GM18519 (cell line): ENCODE data around the gene RIMS3.
"Not testable (repeated sequence)": the region's sequence is repeated elsewhere in the genome, so short reads cannot be mapped to it uniquely, and the experiment has no call there.

ENCODE experiments used
- ATAC-seq: cut with Tn5 transposase; IDR thresholded peaks from one replicate; pipeline ENCODE4 v1.9.1; 2021; ENCODE audit warnings: mild to moderate bottlenecking, moderate library complexity; ENCODE audit not compliant: unreplicated experiment, low FRiP score

RIMS3 gene

DNA sequence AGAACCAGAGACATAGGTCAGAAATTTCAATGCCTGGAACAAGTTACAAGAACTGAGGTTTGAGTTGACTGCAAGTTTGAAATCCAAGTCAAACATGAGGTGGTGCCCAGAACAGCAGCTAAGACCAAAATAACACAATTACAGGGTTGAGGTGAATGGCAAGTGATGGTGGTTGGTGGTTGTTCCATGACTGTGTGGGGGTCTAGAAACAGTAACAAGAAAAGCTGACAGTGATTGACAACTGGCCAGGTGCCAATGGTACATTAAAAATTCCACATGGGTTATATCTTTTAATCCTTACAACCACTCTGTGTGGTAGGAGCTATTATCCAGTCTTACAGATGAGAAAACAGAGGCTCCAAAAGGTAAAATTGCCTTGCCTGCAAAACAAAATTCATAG is 32.0 kb downstream of the RIMS3 start:
- ATAC-seq, result no peak

DNA sequence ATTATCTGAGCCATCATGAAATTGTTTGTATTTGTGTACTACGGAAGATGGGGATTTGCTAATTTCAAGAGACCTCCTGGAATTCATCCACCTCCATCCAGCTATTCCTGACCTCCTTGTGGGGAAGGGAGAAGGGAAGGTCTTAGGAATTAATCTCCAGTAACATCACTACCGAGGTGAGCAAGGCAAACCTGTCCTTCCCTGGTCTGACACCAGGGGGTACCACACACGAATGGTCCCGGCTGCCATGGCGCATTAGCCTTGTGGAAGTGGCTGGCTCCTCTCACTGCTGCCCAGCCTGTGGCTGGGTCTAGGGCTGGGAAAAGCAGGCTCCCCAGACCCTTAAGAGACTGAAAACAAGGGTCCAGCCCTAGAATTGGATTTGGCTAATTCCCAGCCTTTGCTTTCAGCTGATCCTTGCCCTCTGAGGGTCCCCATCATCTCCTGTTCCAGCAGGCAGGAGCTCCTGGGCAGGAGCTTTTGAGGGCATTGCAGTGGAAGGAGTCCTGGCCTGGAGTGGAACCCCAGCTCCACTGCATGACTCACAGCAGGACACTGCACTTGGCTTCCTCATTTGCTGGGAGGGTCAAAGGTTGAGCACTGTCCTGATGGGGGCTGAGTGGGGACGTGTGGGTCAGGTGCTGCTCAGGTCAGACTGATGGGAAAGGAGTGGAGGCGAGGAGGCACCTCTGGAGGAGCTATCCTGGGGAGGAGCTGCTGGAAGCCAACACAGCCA is 34.8 kb downstream of the RIMS3 start:
- no peak for ATAC-seq

DNA sequence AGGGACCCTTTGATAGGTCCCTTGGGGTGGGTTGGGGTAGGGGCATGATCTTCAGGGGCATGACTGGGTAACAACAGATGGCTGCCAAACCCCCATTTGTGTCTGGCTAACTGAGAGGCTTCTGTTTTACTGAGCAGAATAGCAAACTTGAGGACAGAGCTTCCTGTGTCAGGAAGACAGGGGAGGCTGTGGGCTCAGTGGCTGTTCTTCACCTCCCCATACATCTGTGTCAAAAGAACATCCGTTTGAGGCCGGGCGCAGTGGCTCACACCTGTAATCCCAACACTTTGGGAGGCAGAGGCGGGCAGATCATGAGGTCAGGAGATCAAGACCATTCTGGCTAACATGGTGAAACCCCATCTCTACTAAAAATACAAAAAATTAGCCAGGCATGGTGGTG is 35.9 kb downstream of the RIMS3 start:
- not testable (repeated sequence) for ATAC-seq

DNA sequence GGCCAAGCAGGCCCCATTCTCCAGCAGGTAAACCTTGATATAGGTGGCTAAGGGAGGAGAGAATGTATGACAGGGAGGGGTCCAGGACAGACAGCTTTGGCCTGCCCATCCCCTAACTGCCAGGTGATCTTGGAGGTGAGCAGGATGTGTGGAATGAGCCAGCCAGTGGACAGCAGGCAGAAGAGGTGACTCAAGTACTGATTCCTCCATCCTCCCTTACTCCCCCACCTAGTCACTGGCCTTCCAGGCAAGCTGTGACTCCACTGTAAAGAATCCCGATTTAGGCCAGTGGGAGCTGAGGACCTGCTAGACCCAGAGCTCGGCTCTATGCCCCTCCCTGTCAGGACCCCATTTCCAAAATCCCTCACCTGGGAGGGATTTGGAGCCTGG is 36.6 kb downstream of the RIMS3 start:
- ATAC-seq, result no peak

DNA sequence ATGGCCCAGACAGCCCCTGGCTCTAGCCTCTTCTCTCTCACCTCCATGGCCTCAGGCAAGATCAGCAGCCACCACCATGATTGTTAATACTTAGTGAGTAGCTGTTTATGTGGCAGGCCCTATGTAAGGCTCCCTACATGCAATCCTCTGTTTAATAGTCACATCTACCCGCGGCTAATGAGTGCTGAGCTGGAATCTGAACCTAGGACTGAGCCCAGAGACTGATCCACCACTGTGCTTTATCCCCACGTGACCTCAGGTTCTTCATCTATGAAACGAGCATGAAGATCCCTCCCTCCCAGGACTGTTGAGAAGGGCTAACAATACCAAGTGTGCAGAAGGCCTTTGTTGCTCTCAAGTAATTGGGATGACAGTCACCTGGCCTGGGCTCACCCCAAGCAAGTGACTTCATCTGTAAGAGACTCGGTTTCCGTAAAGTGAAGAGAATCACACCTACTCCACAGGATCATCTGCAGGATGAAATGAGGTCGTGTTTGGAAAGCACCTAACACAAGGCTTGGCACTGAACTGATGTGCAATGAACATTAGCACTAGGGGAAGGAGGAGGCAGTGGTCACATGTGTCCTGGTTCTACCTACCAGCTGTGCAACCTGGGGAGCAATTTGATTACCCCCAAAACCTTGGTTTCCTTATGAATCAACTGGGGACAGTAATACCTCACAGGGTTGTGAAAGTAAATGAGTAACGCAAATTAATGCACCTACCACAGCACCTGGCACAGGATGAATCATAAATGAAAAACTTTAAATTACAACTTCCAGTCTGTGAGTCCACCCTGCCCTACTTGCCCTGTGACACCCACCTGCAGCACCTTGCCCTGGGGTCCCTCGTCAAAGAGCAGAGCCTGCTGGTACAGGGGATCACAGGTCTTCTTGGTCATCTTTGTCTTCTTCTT is 37.2 kb downstream of the RIMS3 start:
- ATAC-seq, result no peak

DNA sequence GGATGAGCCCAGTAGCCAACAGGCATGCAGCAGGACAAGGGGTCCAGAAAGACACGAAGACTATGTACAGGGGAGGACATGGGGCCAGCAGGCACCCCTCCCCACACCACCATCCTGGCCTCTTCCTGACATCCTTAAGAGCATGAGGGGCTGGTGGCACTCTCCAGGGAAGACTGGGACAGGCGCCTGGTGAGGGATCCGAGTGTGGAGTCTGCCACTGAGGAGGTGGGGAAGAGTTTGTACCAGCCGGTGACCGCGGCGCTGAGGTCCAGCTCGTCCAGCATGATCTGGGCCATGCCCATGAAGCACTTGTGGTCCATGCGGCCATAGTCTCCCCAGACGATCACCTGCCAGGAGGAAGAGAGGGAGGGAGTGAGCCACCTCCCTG is 39.1 kb downstream of the RIMS3 start:
- ATAC-seq, result no peak

DNA sequence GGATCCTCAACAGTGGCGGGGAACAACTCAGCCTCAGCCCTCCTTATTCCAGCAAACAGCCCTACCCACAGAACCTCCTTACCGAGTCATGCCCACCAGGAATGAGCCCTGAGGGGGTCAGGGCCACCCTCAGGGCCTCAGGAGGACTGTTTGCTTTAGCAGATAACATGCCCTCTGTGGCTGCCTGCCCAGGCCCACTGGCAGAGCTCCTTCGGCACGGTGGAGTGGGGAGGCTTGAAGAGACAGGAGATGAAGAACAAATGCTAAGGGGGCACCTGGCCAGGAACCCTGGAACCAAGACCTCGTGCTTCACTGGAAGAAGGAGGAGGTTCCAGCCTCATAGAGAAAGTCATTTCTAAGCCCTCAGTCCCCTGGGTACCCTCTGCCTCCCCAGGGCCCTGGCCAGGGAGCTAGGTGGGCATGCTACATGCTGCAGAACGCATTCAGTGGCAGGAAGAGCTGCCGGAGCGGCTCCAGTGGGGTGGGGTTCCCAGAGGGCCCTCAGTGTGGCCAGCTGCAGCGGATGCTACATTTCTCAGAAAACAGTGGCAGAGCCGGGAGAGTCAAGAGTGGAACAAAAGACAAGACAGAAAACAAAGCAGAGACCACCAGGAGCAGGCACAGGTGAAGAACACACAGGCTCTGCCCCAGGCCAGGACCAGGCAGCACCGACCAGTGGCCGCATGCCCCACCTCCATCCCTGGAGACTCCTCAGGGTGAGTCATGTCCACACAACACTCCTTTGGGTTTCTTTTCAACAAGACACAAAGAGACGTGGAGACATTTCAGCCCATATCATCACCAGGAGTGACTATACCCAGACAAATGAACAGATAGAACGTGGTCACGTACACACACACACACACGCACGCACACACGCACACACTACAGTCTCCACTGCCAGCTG is 39.8 kb downstream of the RIMS3 start:
- no peak for ATAC-seq

DNA sequence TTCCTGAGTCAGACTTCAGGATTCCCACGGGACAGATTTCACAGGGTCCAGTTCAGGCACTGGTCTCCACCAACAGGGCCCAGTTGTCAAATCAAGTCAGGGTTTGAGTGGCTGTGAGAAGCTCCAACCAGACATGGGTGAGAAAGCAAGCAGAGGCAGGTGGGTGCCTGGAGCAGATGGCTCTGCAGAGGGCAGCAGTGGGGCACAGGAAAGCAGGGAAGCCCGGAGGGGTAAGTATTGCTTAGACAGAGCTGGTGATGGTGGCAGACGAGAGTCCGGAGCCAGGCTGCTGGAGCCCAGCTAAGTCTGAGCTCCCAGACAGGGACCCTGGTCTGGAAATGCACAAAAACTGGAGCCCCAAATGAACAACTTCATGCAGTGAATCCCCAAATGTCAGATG is 40.4 kb downstream of the RIMS3 start:
- ATAC-seq, result no peak

DNA sequence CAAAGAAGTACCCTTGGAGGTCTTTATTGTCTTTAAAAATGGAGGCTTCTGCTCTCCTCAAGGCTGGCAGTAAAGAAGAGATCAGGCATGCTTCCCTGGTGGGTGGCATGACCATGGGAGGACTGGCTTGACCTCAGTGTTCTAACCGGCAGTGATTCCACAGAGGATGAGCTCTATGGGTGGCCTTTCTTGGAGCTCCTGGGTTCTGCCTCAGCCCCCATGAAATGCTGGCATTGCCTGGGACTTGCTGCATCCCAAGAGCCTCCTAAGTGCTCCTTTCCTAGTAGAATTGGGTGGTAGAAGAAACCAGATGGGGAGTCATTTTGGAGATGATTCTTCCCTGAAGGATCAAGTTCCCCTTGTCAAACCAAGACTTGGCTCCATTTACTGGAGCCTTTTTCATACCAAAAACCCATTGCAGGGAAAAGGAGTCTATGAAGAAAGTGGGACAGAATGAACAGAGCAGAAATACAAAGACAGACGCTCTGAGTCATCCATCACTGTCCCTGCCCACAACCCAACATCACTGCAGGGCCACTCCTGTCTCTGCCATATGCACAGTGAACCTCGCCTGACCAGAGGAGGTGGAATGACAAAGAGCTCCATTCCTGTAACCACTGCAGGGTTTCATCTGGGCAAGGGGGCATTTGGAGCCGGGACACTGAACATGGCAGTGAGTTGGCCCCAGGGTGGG is 42.4 kb downstream of the RIMS3 start:
- no peak for ATAC-seq

DNA sequence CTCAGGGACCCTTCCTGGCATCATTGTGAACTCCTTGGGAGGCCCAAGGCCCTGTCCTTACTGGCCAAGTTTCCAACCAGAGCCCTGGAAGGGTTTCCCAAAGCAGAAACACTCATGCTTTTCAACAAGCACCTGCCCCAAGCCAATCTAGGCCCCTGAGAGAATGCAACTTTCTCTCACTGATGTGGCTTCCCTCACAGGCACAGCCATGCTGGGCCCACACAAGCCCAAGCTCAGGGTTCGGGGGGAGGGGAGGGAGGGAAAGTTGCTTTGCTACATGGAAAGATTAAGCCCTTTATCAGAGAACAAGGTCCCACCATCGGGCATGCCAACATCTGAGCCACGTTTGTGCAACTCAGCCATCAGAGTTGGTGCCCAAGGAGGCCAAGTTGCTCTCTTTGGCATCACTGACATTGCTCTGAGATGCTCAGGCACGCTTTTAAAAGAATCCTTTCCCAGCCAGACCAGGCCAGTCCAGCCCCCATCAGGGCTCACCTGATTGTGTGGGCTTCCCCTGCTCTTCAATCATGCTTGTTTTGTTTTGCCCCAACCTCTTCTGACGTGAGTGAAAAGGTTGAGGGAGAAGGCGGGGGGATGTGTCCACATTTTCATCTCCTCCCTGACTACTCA is 43.5 kb downstream of the RIMS3 start:
- ATAC-seq, result no peak

DNA sequence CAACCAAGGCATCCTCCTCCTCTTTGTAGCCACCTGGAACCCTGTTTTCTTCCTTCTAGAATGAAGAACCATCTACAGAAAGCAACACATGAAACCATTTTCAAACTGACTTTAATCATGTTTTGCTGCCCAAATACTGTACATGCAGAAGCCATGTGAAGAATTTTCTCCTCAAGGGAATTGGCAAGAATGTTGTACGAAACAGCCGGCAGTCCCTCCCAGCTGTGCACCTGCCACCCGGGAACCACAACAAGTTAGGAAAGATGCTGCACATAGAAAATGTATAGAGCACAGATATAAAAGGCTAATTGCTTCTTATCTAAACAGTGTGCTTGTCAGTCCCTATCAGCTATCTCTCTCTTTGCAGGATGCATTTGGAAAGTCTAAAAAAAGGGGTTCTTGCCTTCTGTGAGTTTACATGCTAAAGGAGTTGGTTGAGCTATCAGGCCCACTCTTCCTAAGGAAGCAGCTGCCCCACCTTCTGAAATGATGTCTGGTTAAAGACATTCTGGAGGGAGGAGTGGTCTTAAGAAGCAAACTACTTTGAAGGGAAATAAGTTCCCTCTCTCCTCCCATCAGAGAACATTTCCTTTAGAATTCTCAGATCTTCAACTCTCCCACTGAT is 44.8 kb downstream of the RIMS3 start:
- ATAC-seq, result no peak

DNA sequence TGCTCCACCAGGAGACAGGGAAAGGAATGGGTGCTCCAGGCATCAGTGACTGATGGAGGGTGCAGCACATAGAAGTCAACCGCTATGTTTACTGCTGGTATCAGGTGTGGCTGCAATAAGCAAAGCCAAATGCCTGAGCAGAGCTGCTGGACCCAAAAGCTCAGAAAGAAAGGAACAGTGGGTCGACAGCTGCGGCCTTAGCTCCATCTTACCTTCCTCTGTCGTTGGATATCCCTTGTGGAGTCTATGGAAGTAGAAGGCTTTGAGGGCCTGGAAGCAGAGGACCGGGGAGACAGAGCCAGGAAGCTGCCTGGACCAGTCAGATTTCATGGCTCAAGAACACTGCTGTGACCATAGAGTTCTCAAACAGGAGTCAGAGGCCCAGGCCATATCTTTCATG is 45.3 kb downstream of the RIMS3 start:
- no peak for ATAC-seq

DNA sequence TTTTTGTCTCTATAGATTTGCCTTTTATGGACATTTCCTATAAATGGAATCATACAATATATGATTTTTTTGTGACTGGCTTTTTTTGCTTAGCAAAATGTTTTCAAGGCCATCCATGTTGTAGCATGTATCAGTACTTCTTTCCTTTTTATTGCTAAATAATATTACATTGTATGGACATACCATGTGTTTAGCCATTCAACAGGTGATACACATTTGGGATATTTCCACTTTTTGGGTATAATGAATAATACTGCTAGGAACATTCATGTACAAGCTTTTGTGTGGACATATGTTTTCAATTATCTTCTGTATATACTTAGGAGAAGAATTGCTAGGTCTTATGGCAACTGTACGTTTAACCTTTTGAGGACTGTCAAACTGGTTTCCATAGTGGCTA is 47.4 kb downstream of the RIMS3 start:
- no peak for ATAC-seq

DNA sequence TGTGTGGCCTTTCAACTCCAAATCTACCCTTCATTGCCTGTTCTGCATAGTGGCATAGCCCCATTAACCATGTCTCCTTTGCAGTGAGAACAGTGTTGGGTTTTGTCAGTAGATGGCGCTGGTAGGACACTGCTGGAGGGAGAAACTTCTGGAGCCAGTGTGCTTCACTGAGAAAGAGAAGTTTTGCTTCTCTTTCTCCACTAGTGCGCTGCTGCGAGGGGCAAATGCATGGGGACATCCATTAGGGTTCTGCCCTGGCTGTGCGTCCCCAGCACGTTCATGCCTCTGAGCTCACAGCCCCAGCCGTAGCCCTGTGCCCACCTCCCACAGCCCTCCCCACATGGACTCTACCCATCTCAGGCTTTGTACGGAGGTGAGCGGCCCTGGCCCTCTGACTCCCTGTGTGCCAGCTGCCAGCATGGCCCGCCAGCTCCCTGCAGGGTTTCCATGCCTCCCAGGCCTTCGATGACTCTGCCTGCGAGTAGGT is 53.1 kb downstream of the RIMS3 start:
- ATAC-seq, result no peak

DNA sequence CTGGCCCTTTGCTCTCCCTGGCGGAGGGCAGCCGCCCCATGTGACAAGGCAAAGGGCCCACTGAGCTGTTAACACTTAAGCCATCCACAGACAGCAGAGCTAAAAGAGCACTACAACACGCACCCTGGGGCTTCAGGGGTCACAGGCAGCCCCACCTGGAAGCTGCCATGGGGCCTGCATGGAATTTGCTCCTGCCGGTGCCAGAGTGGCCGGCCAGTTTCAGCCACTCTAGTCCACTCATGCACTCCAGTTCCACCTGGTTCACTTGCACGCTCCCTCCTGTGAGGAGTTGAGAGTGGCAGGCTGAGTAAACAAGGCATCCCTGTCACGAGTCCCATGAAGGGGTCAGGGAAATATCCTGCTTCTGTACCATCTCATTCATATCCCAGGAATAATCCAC is 55.3 kb downstream of the RIMS3 start:
- no peak for ATAC-seq

DNA sequence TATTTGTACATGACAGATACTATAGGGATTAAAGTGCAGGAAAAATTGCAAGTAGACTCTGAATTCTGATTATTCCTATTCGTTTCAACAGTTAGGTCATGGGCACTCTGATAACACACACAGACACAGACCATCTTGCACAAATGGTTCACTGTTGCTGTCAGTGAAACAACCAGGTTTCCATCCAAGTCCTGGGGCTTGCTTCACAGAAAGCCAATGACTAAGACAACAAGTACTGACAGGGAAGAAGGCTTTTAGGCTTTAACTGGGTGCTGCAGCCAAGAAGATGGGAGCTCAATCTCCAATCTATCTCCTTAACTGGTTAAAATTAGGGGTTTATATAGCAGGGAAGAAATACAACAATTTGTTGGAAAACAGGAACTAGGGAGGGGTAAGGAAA is 57.6 kb downstream of the RIMS3 start:
- ATAC-seq, result no peak

DNA sequence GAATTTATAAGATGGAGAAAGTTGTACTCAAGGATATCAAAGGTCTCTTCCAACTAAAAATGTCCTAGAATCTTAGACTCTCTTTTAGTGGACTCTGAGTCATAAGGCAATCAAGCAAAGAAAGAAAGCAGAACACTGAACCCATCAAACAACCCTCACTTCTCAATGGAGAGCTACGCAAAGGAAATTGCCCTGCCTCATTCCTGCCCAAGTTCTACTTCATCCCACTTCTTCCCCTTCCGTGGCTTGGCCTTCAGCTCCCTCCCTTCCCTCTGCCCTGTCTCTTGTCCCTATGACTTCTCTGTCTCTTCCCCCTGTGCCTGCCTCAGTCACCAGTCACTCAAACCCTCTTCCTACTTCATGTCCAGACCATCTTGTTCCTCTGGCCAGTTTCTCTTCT is 58.5 kb downstream of the RIMS3 start:
- no peak for ATAC-seq

DNA sequence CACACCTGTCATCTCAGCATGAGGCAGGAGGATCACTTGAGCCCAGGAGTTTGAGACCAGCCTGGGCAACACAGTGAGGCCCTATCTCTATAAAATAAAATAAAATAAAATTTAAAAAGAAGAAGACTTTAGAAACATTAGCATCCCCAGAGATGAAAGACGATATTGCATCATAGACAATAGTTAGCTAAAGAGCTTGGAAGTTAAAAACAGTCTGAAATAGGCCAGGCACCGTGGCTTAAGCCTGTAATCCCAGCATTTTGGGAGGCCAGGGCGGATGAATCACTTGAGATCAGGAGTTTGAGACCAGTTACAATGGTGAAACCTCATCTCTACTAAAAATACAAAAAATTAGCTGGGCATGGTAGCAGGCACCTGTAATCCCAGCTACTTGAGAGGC is 59.3 kb downstream of the RIMS3 start:
- ATAC-seq, result no peak

DNA sequence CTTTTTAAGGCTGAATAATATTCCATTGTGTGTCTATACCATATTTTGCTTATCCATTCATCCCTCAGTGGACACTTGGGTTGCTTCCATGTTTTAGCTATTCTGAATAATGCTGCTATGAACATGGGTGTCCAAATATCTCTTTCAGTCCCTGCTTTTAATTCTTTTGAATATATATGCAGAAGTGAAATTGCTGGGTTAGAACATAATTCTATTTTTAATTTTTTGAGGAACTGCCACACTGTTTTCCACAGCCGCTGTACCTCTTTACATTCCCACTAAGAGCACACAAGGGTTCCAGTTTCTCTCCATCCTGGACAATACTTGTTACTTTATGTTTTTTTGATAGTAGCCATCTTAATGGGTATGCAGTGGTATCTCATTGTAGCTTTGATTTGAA is 65.6 kb downstream of the RIMS3 start:
- no peak for ATAC-seq
